Stimulated activated memory B cell treated with anti-CD40 and anti-IgM and Interleukin-4, amounts not matched to agents 10 μg/mL and 1 μg/mL and 100 μg/mL, for 72 hours (primary cell): ENCODE data around the gene PTPRCAP.

Experiments
- ATAC-seq: fragments of 150-1000 bp; cut with Tn5 transposase; 2 replicates; pipeline ENCODE4 v1.10.0; 2021
- H3K27ac Mint-ChIP-seq: one replicate; pipeline ENCODE4 v1.8.0; 2022; ENCODE audit warnings: mild to moderate bottlenecking, mixed read lengths
- H3K27me3 Mint-ChIP-seq: one replicate; pipeline ENCODE4 v1.8.0; 2022; ENCODE audit warnings: mixed read lengths
- H3K36me3 Mint-ChIP-seq: one replicate; pipeline ENCODE4 v1.8.0; 2022; ENCODE audit warnings: mixed read lengths
- H3K4me1 Mint-ChIP-seq: one replicate; pipeline ENCODE4 v1.8.0; 2022; ENCODE audit warnings: mixed read lengths
- H3K4me3 Mint-ChIP-seq: one replicate; pipeline ENCODE4 v1.8.0; 2022; ENCODE audit warnings: mild to moderate bottlenecking, moderate library complexity, mixed read lengths
- H3K9me3 Mint-ChIP-seq: one replicate; pipeline ENCODE4 v1.8.0; 2022; ENCODE audit warnings: mixed read lengths

The PTPRCAP gene

GRCh38 chr11:67453816-67454732, 16.6 kb upstream of the PTPRCAP start:
- Mint-ChIP-seq H3K4me3 (no peak overlapping the region), H3K9me3 (no peaks in the 10 kb centered on the region), H3K27me3 (no peaks in the 10 kb centered on the region), H3K36me3 (no peaks in the 10 kb centered on the region), H3K4me1 (peaks cover 66% of the 10 kb centered on the region), H3K27ac (peak overlapping the region; percentile 62)
- ATAC-seq = peak; percentile 22

- Mint-ChIP-seq H3K36me3 (no peaks in the 10 kb centered on the region), H3K4me1 (peaks cover 64% of the 10 kb centered on the region), H3K9me3 (no peaks in the 10 kb centered on the region), H3K4me3 (no peak within 1 kb of the TSS), H3K27ac (peak within 1 kb of the TSS; percentile 80), H3K27me3 (no peaks in the 10 kb centered on the region)
- no peak for ATAC-seq
These were observed 14.9 kb upstream of the PTPRCAP start, which contains the start of gene GPR152 for GRCh38 chr11:67452141-67452952. GPR152 (minus strand) TSS chr11:67452729; CDS start chr11:67452724, 5 bp downstream.

DNA sequence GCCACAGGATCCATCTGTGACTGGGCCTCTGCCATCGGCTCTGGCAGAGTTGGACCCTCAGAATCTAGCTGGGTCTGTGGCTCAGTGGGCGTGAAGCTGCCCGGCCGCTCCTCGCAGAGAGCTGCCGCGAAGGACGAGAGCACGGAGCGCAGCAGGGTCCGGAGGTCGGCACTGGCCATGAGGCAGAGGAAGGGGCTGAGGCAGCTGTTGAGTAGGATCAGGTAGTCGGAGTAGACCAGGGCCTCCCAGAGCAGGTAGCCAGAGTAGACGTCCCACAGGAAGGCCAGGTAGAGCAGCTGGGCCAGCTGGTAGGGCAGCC, 14.1 kb upstream of the PTPRCAP start:
- Mint-ChIP-seq H3K27me3 (no peaks in the 10 kb centered on the region), H3K4me3 (no peak overlapping the region), H3K4me1 (peaks cover 64% of the 10 kb centered on the region), H3K9me3 (no peaks in the 10 kb centered on the region), H3K27ac (peak overlapping the region; percentile 80), H3K36me3 (no peaks in the 10 kb centered on the region)
- ATAC-seq = no peak

- no peak for ATAC-seq
- H3K4me1 Mint-ChIP-seq = peaks cover 67% of the 10 kb centered on the region
- peak overlapping the region; percentile 80 for H3K27ac Mint-ChIP-seq
- no peaks in the 10 kb centered on the region for H3K27me3 Mint-ChIP-seq
- H3K4me3 Mint-ChIP-seq = no peak overlapping the region
- H3K36me3 Mint-ChIP-seq = no peaks in the 10 kb centered on the region
- H3K9me3 Mint-ChIP-seq = no peaks in the 10 kb centered on the region
These were observed 13.5 kb upstream of the PTPRCAP start for GRCh38 chr11:67450796-67451657.

- no peak for ATAC-seq
- no peaks in the 10 kb centered on the region for H3K27me3 Mint-ChIP-seq
- H3K9me3 Mint-ChIP-seq = no peaks in the 10 kb centered on the region
- no peaks in the 10 kb centered on the region for H3K36me3 Mint-ChIP-seq
- peaks cover 74% of the 10 kb centered on the region for H3K4me1 Mint-ChIP-seq
- peak overlapping the region; percentile 26 for H3K27ac Mint-ChIP-seq
- peak overlapping the region; percentile 3 for H3K4me3 Mint-ChIP-seq
These were observed 11.8 kb upstream of the PTPRCAP start for GRCh38 chr11:67449116-67449844.

- Mint-ChIP-seq H3K27ac (peak overlapping the region; percentile 97), H3K36me3 (no peaks in the 10 kb centered on the region), H3K4me3 (peak overlapping the region; percentile 10), H3K4me1 (peaks cover 78% of the 10 kb centered on the region), H3K27me3 (no peaks in the 10 kb centered on the region), H3K9me3 (no peaks in the 10 kb centered on the region)
- no peak for ATAC-seq
These were observed 10.7 kb upstream of the PTPRCAP start for GRCh38 chr11:67448220-67448609.

- no peaks in the 10 kb centered on the region for H3K36me3 Mint-ChIP-seq
- no peak for ATAC-seq
- no peaks in the 10 kb centered on the region for H3K27me3 Mint-ChIP-seq
- no peaks in the 10 kb centered on the region for H3K9me3 Mint-ChIP-seq
- H3K27ac Mint-ChIP-seq = peak overlapping the region; percentile 97
- peak overlapping the region; percentile 80 for H3K4me3 Mint-ChIP-seq
- H3K4me1 Mint-ChIP-seq = peaks cover 88% of the 10 kb centered on the region
These were observed 8.0 kb upstream of the PTPRCAP start for GRCh38 chr11:67445515-67445914.

- peak; percentile 1 for ATAC-seq
- Mint-ChIP-seq H3K36me3 (peaks cover 12% of the 10 kb centered on the region), H3K4me1 (peaks cover 91% of the 10 kb centered on the region), H3K27me3 (no peaks in the 10 kb centered on the region), H3K27ac (peak overlapping the region; percentile 97), H3K9me3 (no peaks in the 10 kb centered on the region), H3K4me3 (peak overlapping the region; percentile 79)
These were observed 5.3 kb upstream of the PTPRCAP start for GRCh38 chr11:67442504-67443404.

GRCh38 chr11:67441731-67442351, 4.4 kb upstream of the PTPRCAP start:
- no peak for ATAC-seq
- Mint-ChIP-seq H3K36me3 (peaks cover 19% of the 10 kb centered on the region), H3K4me1 (peaks cover 84% of the 10 kb centered on the region), H3K4me3 (peak overlapping the region; percentile 15), H3K9me3 (no peaks in the 10 kb centered on the region), H3K27ac (peak overlapping the region; percentile 97), H3K27me3 (no peaks in the 10 kb centered on the region)

DNA sequence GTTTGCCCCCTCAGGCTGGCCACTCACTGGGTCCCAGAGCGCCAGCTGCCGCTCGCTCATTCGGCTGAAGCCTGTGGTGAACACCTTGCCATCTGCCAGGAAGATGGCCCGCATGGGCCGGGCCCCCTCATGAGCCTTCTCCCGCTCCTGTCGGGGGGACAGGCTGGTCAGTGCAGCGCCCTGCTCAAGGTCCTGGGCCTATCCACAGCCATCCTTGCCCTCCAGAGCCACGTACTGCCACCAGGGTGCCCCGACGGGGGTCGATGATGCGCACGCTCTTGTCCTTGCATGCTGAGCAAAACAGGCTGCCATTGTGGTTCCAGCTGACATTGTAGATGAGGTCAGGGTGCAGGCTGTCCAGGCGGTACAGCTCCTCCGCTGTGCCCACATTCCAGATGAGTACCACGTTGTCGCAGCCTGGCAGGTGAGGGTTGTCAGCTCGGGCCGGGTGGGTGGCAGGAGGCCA, 3.6 kb upstream of the PTPRCAP start:
- H3K4me3 Mint-ChIP-seq = peak overlapping the region; percentile 22
- no peak for ATAC-seq
- peaks cover 78% of the 10 kb centered on the region for H3K4me1 Mint-ChIP-seq
- H3K36me3 Mint-ChIP-seq = peaks cover 26% of the 10 kb centered on the region
- H3K27me3 Mint-ChIP-seq = no peaks in the 10 kb centered on the region
- H3K27ac Mint-ChIP-seq = peak overlapping the region; percentile 97
- no peaks in the 10 kb centered on the region for H3K9me3 Mint-ChIP-seq

- Mint-ChIP-seq H3K4me3 (peak overlapping the region; percentile 63), H3K9me3 (no peaks in the 10 kb centered on the region), H3K27ac (peak overlapping the region; percentile 97), H3K4me1 (peaks cover 78% of the 10 kb centered on the region), H3K36me3 (peaks cover 33% of the 10 kb centered on the region), H3K27me3 (no peaks in the 10 kb centered on the region)
- ATAC-seq = no peak
These were observed 3.0 kb upstream of the PTPRCAP start for GRCh38 chr11:67440229-67441097.
